Cerebellar cortex (tissue), 1 donor: ENCODE measurements around the gene TNS2.
"Not testable (repeated sequence)": the region's sequence is repeated elsewhere in the genome, so short reads cannot be mapped to it uniquely, and the experiment has no call there.

Experiments used
- DNase-seq: peaks from one replicate; pipeline ENCODE4 v3.0.0-alpha.2; 2015; ENCODE audit warnings: low spot score

TNS2 gene, protein sequence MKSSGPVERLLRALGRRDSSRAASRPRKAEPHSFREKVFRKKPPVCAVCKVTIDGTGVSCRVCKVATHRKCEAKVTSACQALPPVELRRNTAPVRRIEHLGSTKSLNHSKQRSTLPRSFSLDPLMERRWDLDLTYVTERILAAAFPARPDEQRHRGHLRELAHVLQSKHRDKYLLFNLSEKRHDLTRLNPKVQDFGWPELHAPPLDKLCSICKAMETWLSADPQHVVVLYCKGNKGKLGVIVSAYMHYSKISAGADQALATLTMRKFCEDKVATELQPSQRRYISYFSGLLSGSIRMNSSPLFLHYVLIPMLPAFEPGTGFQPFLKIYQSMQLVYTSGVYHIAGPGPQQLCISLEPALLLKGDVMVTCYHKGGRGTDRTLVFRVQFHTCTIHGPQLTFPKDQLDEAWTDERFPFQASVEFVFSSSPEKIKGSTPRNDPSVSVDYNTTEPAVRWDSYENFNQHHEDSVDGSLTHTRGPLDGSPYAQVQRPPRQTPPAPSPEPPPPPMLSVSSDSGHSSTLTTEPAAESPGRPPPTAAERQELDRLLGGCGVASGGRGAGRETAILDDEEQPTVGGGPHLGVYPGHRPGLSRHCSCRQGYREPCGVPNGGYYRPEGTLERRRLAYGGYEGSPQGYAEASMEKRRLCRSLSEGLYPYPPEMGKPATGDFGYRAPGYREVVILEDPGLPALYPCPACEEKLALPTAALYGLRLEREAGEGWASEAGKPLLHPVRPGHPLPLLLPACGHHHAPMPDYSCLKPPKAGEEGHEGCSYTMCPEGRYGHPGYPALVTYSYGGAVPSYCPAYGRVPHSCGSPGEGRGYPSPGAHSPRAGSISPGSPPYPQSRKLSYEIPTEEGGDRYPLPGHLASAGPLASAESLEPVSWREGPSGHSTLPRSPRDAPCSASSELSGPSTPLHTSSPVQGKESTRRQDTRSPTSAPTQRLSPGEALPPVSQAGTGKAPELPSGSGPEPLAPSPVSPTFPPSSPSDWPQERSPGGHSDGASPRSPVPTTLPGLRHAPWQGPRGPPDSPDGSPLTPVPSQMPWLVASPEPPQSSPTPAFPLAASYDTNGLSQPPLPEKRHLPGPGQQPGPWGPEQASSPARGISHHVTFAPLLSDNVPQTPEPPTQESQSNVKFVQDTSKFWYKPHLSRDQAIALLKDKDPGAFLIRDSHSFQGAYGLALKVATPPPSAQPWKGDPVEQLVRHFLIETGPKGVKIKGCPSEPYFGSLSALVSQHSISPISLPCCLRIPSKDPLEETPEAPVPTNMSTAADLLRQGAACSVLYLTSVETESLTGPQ (N-terminal part only)

GRCh38 chr12:53049571-53050318, at the start of gene TNS2:
Gene TNS2, plus strand, starts transcription at chr12:53050065. Its CDS starts 121 bp downstream, at chr12:53050186.
- peak; percentile 56 for DNase-seq

- peak; percentile 91 for DNase-seq
Measured at GRCh38 chr12:53004178-53004577, 45.7 kb upstream of the TNS2 start.

DNA sequence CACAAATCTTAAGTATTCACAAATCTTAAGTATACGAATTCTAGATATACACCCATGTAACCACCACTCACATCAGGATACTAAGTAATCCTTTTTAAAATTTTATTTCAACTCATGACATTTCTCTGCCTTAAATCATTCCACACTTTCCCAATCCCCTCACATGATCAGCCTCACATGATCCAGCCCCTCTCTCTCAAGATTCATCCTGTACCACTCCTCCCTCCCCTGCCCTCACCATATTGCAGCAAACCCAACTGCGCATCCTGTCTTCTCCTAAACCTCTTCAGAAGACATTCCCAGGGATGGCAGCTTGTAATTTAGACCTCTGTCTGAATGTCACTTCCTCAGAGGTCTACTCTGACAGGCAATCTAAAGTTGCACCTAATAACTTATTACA, 45.3 kb upstream of the TNS2 start:
- DNase-seq: peak; percentile 91

DNA sequence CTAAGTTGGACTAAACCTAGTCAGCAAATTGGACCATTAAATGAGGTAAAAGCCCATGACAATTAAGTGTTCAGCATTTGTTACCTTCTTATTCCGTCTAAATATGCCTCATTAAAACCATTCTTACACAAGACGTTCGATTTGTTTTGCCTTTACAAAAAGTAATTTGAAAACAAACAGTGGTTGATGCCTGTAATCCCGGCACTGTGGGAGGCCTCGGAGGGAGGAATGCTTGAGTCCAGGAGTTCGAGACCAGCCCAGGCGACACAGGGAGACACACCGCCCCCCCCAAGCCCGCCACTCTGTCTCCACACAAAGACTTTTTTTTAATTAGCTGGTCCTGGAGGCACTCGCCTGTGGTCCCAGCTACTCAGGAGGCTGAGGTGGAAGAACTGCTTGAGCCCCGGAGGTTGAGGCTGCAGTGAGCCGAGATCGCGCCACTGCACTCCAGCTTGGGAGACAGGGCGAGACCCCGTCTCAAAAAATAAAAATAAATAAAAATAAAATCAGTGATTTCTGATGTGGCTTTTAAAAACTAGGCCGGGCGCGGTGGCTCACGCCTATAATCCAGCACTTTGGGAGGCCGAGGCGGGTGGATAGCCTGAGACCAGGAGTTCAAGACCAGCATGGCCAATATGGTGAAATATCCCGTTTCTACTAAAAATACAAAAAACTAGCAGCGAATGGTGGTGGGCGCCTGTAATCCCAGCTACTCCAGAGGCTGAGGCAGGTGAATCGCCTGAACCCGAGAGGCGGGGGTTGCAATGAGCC, 44.5 kb upstream of the TNS2 start:
- peak; percentile 66 for DNase-seq

DNA sequence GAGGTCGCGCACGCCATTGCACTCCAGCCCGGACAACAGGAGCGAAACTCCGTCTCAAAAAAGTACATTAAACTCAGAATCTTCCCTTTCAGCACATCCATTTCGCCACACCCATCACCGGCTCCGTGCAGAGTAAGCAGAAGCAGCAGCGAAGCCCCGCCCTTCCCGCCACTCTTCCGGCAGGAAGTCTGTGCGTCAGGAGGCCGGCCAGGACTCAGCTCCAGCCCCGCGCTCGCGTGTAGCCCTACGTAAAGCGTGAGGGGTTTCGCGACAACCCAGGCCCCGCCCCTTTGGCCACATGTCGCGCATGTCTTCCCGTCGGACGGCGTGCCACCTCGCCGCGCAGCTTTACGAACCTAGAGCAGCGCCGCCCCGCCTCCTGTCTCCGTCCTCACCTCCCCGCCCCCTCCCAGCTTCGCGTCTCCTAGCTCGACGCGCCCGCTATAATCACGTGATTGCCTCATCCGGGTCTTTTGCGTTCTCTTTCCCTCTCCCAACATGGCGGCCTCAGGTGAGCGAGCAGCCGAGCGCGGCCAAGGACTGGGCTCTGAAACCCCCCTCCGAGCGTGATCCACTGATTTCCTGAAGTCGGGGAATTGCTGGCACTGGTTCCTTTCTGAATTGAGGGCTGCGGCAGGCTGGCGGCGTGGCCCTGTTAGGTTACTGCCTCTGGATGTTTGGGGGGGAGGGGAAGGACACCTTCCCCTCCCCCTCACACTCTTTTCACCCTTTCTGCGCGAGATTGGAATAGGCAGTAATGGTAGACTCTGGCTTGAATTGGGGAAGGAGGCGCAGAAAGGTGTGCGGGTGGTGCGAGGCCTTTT, 43.7 kb upstream of the TNS2 start, which contains the start of gene EIF4B:
Gene EIF4B, plus strand, starts transcription at position 471 of the 824 bp plus-strand sequence. Its CDS starts 28 bp downstream, at position 499.
- DNase-seq: peak; percentile 99

DNA sequence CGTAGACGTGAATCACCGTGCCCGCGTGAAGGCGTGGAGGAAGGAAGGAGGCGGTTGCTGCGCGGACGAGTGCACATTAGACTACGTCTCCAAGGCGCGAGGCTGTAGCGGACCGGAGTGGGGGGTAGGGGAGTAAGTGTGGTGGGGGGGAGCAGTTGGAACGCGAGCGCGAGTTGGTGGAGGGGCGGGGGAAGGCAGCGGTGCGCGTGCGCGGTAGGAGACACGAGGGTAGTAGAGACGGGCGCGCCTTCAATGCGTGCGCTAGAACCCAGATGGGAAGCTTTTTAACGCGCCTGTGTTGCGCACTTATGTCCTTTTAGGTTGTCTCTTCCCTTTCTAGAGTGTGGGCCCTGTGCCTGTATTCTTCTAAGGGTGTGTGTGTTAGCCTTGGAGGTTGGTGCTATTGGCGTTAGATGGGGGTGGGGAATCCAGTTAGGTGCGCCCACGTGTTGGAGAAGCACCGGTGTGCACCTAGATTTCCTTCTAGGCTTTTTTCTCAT, 43.0 kb upstream of the TNS2 start:
- peak; percentile 74 for DNase-seq

GRCh38 chr12:53007343-53007742, 42.5 kb upstream of the TNS2 start:
- no peak for DNase-seq

- not testable (repeated sequence) for DNase-seq
Measured at GRCh38 chr12:53008760-53009159, 41.1 kb upstream of the TNS2 start.

- no peak for DNase-seq
Measured at GRCh38 chr12:53010955-53011354, 38.9 kb upstream of the TNS2 start.

- DNase-seq: no peak
Measured at GRCh38 chr12:53011889-53012288, 38.0 kb upstream of the TNS2 start.

GRCh38 chr12:53012928-53013327, 36.9 kb upstream of the TNS2 start:
- no peak for DNase-seq

GRCh38 chr12:53014709-53015108, 35.2 kb upstream of the TNS2 start:
- DNase-seq: no peak

DNA sequence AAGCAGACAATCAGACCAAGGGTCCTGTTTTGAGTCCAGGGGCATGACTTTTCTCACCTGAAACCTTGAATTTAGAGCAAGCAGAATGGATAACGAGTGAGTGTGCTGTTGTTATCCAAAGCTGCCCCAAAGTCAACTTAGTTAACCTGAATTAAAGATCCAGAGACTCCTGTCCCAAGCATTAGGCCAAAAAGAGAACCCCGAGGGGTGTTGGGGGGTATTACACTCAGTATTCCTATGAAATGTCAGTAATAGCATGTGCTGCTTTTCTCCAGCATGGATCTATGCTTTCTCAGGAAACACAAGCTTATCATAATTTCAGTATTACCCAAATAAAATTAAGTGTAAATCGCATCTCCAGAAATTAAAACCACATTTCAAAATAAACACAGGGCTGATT, 24.6 kb upstream of the TNS2 start:
- DNase-seq: no peak

GRCh38 chr12:53027014-53027413, 22.9 kb upstream of the TNS2 start:
- not testable (repeated sequence) for DNase-seq

DNA sequence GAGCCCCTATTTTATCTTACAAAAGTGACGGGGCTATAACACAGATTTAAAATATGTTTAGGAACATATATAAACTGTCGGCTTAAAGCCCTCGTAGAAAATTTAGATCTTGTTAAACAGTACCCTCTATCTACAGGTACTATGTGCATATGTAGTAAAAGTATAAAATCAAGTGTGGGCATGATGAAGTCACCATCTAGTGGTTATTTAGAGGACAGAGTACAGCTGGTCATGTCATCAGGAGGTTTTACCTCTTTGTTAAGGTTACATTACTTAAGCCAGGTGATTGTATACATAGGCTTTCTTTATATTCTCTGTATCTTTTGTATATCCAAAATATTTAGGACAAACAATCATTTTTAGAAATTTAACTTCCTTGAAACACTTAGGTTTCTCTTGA, 18.2 kb upstream of the TNS2 start:
- DNase-seq: no peak

GRCh38 chr12:53033832-53034231, 16.0 kb upstream of the TNS2 start:
- not testable (repeated sequence) for DNase-seq

- DNase-seq: no peak
Measured at GRCh38 chr12:53034459-53034858, 15.4 kb upstream of the TNS2 start.

DNA sequence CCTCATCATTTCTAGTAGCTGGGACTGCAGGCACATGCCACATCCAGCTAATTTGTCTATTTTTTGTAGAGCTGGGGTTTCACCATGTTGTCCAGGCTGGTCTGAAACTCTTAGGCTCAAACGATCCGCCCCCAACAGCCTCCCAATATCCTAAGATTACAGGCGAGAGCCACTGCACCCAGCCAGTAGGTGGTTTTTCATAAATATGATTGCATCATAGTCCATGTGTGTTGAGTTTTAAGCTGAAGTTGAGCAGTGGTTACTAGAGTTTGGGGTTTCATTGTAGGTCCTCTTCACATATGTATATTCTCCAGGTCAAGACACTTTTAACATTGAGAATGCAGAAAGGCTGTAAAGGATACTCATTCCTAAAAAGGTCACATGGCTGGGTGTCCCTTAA, 13.1 kb upstream of the TNS2 start:
- DNase-seq: no peak

DNA sequence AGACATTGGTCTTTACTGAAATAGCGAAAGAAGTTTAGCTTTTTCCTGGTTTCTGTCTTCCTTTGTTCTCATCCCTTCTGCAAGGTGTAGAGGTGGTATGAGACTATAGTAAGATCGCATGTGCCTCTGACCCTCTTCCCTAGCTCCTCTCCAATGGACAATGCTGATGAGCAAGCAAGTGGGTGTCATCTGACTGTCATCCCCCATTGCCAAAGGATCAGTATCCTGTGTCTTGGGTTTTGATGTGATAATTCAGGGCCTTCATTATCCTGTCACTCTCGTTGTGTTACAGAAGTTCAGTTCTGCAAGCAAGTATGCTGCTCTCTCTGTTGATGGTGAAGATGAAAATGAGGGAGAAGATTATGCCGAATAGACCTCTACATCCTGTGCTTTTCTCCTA, 10.0 kb upstream of the TNS2 start:
- no peak for DNase-seq
